ENCODE data around the gene CELF6. TPM values are rescaled to one million over a fixed set of nuclear protein-coding genes. Genes with fewer than 3 reads are reported as not detected.

Gene CELF6
- total RNA-seq, 4 donors from 2014 or later, result 0.42 to 5.4 (median 2.9) TPM

DNA sequence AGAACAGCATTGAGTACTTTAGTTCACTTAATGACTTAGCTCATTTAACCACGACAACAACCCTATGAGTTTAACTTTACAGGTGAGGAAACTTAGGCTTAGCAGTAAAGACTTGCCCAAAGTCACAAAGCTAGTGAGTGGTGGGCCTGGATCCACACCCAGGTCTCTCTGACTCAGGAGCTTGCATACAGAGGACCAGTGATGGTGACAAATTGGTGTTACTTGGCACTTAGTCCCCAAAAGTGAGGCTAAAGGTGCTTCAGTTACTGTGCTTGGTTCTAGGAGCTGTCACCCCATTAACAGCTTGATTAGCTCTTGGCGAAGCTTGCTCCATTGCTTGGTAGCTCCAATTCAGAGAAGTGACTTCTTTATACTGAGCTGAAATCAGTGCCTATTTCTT, 6.1 kb downstream of the CELF6 start:
- no peak for ATAC-seq
- no peaks in the 10 kb centered on the region for H3K4me1 ChIP-seq
- WGBS, 2 donors (ENCODE audit: low coverage in 1 of 2), result 89 to 100% methylated on average over 1 to 2 of the region's 2 CpGs
- H3K4me3 ChIP-seq, result no peak overlapping the region
- H3K9me3 ChIP-seq, result no peaks in the 10 kb centered on the region
- TF ChIP-seq POLR2AphosphoS5 (IDR thresholded peaks at IDR 0.05) (no peak), POLR2A (IDR thresholded peaks at IDR 0.05) (no peak), EP300 (IDR thresholded peaks at IDR 0.05) (no peak)
- TF ChIP-seq, protein P1, sequence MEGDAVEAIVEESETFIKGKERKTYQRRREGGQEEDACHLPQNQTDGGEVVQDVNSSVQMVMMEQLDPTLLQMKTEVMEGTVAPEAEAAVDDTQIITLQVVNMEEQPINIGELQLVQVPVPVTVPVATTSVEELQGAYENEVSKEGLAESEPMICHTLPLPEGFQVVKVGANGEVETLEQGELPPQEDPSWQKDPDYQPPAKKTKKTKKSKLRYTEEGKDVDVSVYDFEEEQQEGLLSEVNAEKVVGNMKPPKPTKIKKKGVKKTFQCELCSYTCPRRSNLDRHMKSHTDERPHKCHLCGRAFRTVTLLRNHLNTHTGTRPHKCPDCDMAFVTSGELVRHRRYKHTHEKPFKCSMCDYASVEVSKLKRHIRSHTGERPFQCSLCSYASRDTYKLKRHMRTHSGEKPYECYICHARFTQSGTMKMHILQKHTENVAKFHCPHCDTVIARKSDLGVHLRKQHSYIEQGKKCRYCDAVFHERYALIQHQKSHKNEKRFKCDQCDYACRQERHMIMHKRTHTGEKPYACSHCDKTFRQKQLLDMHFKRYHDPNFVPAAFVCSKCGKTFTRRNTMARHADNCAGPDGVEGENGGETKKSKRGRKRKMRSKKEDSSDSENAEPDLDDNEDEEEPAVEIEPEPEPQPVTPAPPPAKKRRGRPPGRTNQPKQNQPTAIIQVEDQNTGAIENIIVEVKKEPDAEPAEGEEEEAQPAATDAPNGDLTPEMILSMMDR (IDR thresholded peaks at IDR 0.05), result no peak
- no peaks in the 10 kb centered on the region for H3K36me3 ChIP-seq
- H3K27ac ChIP-seq, result no peak overlapping the region
- no peaks in the 10 kb centered on the region for H3K27me3 ChIP-seq

DNA sequence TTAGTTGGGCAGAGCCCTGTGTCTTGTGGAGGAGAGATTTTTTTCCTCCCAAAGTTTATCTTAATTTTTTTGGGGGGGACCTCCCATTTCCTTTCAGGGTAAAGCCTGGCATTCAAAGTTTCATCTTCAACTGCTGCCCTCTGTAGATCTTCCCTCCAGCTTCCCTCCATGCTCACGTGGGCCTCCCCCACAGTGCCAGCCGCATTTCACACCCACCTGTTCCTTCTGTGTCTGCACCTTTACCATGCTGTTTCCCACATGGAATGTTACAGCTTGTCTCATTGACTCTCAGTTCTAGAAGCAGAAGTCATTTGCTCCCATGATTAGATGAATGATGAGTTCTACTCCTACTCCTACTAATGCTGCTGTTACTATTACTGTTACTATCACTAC, 6.5 kb downstream of the CELF6 start:
- no peak overlapping the region for H3K4me3 ChIP-seq
- no peak for TF ChIP-seq POLR2A (IDR thresholded peaks at IDR 0.05)
- no peak for TF ChIP-seq POLR2AphosphoS5 (IDR thresholded peaks at IDR 0.05)
- TF ChIP-seq EP300 (IDR thresholded peaks at IDR 0.05), result no peak
- TF ChIP-seq, protein P1 (IDR thresholded peaks at IDR 0.05), result no peak
- no peaks in the 10 kb centered on the region for H3K36me3 ChIP-seq
- no peaks in the 10 kb centered on the region for H3K9me3 ChIP-seq
- no peaks in the 10 kb centered on the region for H3K4me1 ChIP-seq
- H3K27ac ChIP-seq, result no peak overlapping the region
- WGBS, 2 donors (ENCODE audit: low coverage in 1 of 2), result 69 to 77% methylated on average over 2 of the region's 2 CpGs
- no peaks in the 10 kb centered on the region for H3K27me3 ChIP-seq
- ATAC-seq, result no peak

DNA sequence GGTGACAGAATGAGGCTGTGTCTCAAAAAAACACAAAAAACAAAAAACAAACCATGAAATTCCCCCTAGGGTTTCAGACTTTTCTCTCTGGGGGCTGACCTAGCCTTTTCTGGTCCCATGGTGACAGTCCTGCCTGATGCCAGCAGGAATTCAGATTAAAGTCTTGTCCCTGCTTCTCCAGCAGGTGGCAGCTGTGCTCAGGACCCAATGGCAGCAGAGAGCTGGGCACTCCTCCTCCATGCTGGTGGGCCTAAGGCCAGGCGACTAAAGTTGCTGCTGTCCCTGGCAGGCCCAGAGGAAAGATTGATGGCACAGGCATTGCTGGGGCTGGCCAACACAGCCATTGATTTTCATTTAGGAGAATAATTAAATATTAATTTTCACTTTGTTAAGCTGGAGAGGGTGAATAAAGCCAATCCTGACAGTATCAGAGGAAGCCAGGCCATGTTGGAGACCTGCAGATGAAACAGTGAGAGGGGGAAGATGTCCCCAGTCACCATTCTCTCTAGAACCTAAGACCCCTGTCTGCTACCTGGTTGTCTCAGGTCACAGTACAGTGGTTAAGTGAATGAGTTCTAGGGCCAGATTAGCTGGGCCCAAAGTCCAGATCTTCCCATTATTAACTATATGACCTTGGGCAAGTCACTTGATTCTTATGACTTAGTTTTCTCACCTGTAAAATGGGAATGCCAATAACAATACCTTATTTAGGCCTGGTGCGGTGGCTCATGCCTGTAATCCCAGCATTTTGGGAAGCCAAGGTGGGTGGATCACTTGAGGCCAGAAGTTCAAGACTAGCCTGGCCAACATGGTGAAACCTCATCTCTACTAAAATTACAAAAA, 7.1 kb downstream of the CELF6 start:
- Histone ChIP-seq H3K4me1 (no peaks in the 10 kb centered on the region), H3K36me3 (no peaks in the 10 kb centered on the region), H3K9me3 (no peaks in the 10 kb centered on the region), H3K4me3 (no peak overlapping the region), H3K27me3 (no peaks in the 10 kb centered on the region), H3K27ac (no peak overlapping the region)
- ATAC-seq, result peak; percentile 71
- WGBS, 2 donors (ENCODE audit: low coverage in 1 of 2), result 36% methylated on average over 2 of the region's 2 CpGs; no CpG with 5 or more reads in 1 of the 2 donors
- TF ChIP-seq, protein P1 (IDR thresholded peaks at IDR 0.05), result peak in 3 of 4 experiments; percentile 61 to 68 (median 63)
- TF ChIP-seq POLR2A (IDR thresholded peaks at IDR 0.05), result no peak

DNA sequence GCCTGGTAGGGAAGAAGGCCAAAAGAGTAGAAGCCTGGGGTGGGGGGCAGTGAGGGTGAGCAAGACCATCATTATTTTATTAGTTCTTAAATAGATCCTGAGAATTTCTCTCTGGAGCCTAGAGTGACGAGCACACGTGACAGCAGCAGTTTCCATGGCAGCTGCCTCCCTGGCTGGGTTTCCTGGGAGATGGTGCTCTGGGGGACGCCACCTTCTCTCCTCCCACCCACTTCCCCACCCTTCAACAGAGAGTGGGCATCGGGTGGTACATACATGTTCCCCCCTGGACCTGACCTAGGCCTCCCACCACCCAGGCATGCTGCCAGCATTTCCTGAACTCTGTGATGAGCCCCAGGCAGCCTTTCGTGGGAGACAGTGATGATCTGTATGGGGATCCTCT, 12.9 kb downstream of the CELF6 start:
- ATAC-seq, result no peak
- H3K27ac ChIP-seq, result no peak overlapping the region
- H3K9me3 ChIP-seq, result no peaks in the 10 kb centered on the region
- TF ChIP-seq POLR2A (IDR thresholded peaks at IDR 0.05), result no peak
- no peak for TF ChIP-seq POLR2AphosphoS5 (IDR thresholded peaks at IDR 0.05)
- no peak for TF ChIP-seq EP300 (IDR thresholded peaks at IDR 0.05)
- TF ChIP-seq, protein P1 (IDR thresholded peaks at IDR 0.05), result no peak
- peaks cover 0 to 9% of the 10 kb centered on the region in 2 donors for H3K36me3 ChIP-seq
- WGBS, 2 donors (ENCODE audit: low coverage in 1 of 2), result 50 to 71% methylated on average over 1 to 4 of the region's 5 CpGs
- H3K4me3 ChIP-seq, result no peak overlapping the region
- H3K4me1 ChIP-seq, result no peaks in the 10 kb centered on the region
- H3K27me3 ChIP-seq, result no peaks in the 10 kb centered on the region

DNA sequence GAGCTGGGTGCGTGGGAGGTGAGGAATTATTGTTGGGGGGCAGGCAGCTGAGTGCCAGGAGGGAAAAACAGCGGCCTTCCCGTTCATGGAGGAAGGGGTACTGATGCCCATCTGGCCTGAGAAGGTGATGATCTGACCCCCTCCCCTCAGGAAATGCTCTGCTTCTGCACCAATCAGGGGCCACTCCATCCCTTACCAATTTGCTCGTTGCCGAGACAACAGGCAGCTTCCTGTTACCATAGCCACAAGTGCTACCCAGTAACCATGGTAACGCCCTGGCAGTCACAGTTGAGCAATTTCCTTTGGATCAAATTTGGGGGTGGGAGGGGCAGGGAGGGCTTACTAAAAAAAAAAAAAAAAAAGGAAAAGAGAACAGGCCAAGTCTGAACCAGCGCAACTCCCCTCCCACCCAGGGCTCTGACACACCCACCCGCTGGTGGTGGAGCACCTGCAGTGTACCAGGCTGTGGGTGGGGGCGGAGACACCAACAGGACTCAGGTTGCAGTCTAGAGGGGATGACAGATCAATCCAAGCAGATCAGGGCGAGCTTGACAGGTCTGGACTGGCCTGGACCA, 13.7 kb downstream of the CELF6 start:
- Histone ChIP-seq H3K27ac (no peak overlapping the region), H3K4me3 (no peak overlapping the region), H3K4me1 (no peaks in the 10 kb centered on the region), H3K36me3 (peaks cover 0 to 9% of the 10 kb centered on the region in 2 donors), H3K27me3 (no peaks in the 10 kb centered on the region), H3K9me3 (no peaks in the 10 kb centered on the region)
- TF ChIP-seq EP300 (IDR thresholded peaks at IDR 0.05), result no peak
- TF ChIP-seq, protein P1 (IDR thresholded peaks at IDR 0.05), result no peak
- TF ChIP-seq POLR2AphosphoS5 (IDR thresholded peaks at IDR 0.05), result no peak
- no peak for TF ChIP-seq POLR2A (IDR thresholded peaks at IDR 0.05)
- 59 to 75% methylated on average over 3 to 5 of the region's 10 CpGs for WGBS, 2 donors (ENCODE audit: low coverage in 1 of 2)
- ATAC-seq, result no peak

Data from gastroesophageal sphincter (tissue), 4 donors.